Measurements from ENCODE around the gene FAM174B.

GRCh38 chr15:92625251-92625980 lies 30.2 kb downstream of the FAM174B start:
- TF ChIP-seq CTCF (IDR thresholded peaks at IDR 0.05) (no peak), POLR2A (IDR thresholded peaks at IDR 0.05) (no peak)

Measured in heart left ventricle (tissue), 13 donors.